GM23338 (cell line): Measurements from ENCODE around the gene GMEB2. TPM values are rescaled to one million over a fixed set of nuclear protein-coding genes. Genes with fewer than 3 reads are reported as not detected.

Source experiments
- ATAC-seq: fragments of 200-7000 bp; cut with Tn5 transposase; 3 replicates; pipeline ENCODE4 v1.9.1; 2020
- DNase-seq: peaks from one replicate; pipeline ENCODE4 v3.0.0-alpha.2; 2015; ENCODE audit warnings: low spot score
- H2AFZ ChIP-seq: fragments of 200-600 bp; sonication (generic); 2 replicates; pipeline ENCODE4 v1.8.0; 2016; ENCODE audit warnings: antibody characterized with exemption, mild to moderate bottlenecking, moderate library complexity
- H3F3A ChIP-seq: fragments of 200-600 bp; sonication (generic); replicated peaks from 2 replicates; pipeline ENCODE4 v1.8.0; 2017; ENCODE audit warnings: antibody characterized with exemption, mixed run types, low read depth
- H3K27ac ChIP-seq: fragments of 200-600 bp; sonication (generic); 2 replicates; pipeline ENCODE4 v1.6.1; 2016; ENCODE audit warnings: low read depth
- H3K27me3 ChIP-seq: fragments of 200-600 bp; sonication (generic); 2 replicates; pipeline ENCODE4 v1.8.0; 2016; ENCODE audit warnings: mild to moderate bottlenecking, mixed run types, moderate library complexity; ENCODE audit not compliant: insufficient read depth
- H3K36me3 ChIP-seq: fragments of 200-600 bp; sonication (generic); 2 replicates; pipeline ENCODE4 v1.8.0; 2016; ENCODE audit warnings: mild to moderate bottlenecking; ENCODE audit not compliant: insufficient read depth
- H3K4me1 ChIP-seq: fragments of 200-600 bp; sonication (generic); 2 replicates; pipeline ENCODE4 v1.8.0; 2016; ENCODE audit warnings: mild to moderate bottlenecking, moderate library complexity; ENCODE audit not compliant: insufficient read depth
- H3K4me2 ChIP-seq: fragments of 200-600 bp; sonication (generic); 2 replicates; pipeline ENCODE4 v1.7.1; 2017; ENCODE audit warnings: mixed run types
- H3K4me3 ChIP-seq: fragments of 200-600 bp; sonication (generic); 2 replicates; pipeline ENCODE4 v1.6.1; 2016; ENCODE audit warnings: mixed run types
- H3K79me2 ChIP-seq: fragments of 200-600 bp; sonication (generic); replicated peaks from 2 replicates; pipeline ENCODE4 v1.8.0; 2017; ENCODE audit warnings: mild to moderate bottlenecking; ENCODE audit not compliant: insufficient read depth
- H3K9me2 ChIP-seq: fragments of 200-600 bp; sonication (generic); 2 replicates; pipeline ENCODE4 v1.8.0; 2017; ENCODE audit not compliant: insufficient read depth
- H4K20me1 ChIP-seq: fragments of 200-600 bp; sonication (generic); replicated peaks from 2 replicates; pipeline ENCODE4 v1.8.0; 2017; ENCODE audit warnings: mild to moderate bottlenecking; ENCODE audit not compliant: insufficient read depth
- H3K27ac Mint-ChIP-seq: 2 replicates; pipeline ENCODE4 v1.8.0; 2020; ENCODE audit warnings: inconsistent platforms, mild to moderate bottlenecking, moderate library complexity, mixed read lengths
- H3K27me3 Mint-ChIP-seq: 3 replicates; pipeline ENCODE4 v1.8.0; 2022; ENCODE audit warnings: low read depth, mild to moderate bottlenecking, moderate library complexity, mixed read lengths, inconsistent platforms; ENCODE audit not compliant: insufficient read depth, poor library complexity
- H3K36me3 Mint-ChIP-seq: 3 replicates; pipeline ENCODE4 v1.8.0; 2021; ENCODE audit warnings: low read depth, mild to moderate bottlenecking, inconsistent platforms, moderate library complexity, mixed read lengths
- H3K4me1 Mint-ChIP-seq: 3 replicates; pipeline ENCODE4 v1.8.0; 2020; ENCODE audit warnings: mild to moderate bottlenecking, inconsistent platforms, mixed read lengths
- H3K4me3 Mint-ChIP-seq: 3 replicates; pipeline ENCODE4 v1.8.0; 2021; ENCODE audit warnings: moderate library complexity, mild to moderate bottlenecking, inconsistent platforms, mixed read lengths
- H3K9me3 Mint-ChIP-seq: 3 replicates; pipeline ENCODE4 v1.8.0; 2020; ENCODE audit warnings: moderate library complexity, mild to moderate bottlenecking, inconsistent platforms, mixed read lengths
- CREB1 ChIP-seq: fragments of 250-450 bp; sonication (Bioruptor Pico); IDR thresholded peaks from 2 replicates; pipeline ENCODE4 v1.5.0; 2020; ENCODE audit warnings: low read depth, mild to moderate bottlenecking, moderate library complexity
- ETS1 ChIP-seq: IDR thresholded peaks from 2 replicates; pipeline ENCODE4 v1.6.1; 2016; ENCODE audit warnings: antibody characterized with exemption
- EZH2 ChIP-seq: fragments of 200-600 bp; sonication (generic); IDR thresholded peaks from one replicate; pipeline ENCODE4 v1.8.0; 2017; ENCODE audit warnings: antibody characterized with exemption, mild to moderate bottlenecking, low read depth; ENCODE audit not compliant: unreplicated experiment
- EZH2phosphoT487 ChIP-seq: fragments of 200-600 bp; sonication (generic); IDR thresholded peaks from one replicate; pipeline ENCODE4 v1.8.1; 2018; ENCODE audit warnings: antibody characterized with exemption; ENCODE audit not compliant: unreplicated experiment
- JUNB ChIP-seq: IDR thresholded peaks from one replicate; pipeline ENCODE4 v1.6.1; 2016; ENCODE audit warnings: antibody characterized with exemption; ENCODE audit not compliant: unreplicated experiment
- NANOG ChIP-seq: IDR thresholded peaks from 2 replicates; pipeline ENCODE4 v1.6.1; 2016; ENCODE audit warnings: antibody characterized with exemption, borderline replicate concordance
- POLR2AphosphoS5 ChIP-seq: IDR thresholded peaks from 2 replicates; pipeline ENCODE4 v1.6.1; 2016; ENCODE audit warnings: antibody characterized with exemption, low read depth
- STAT1 ChIP-seq: IDR thresholded peaks from one replicate; pipeline ENCODE4 v1.6.1; 2016; ENCODE audit warnings: antibody characterized with exemption; ENCODE audit not compliant: unreplicated experiment
- ZNF114 ChIP-seq: fragments of 250-450 bp; sonication (Bioruptor Pico); IDR thresholded peaks from 2 replicates; pipeline ENCODE4 v1.5.0; 2020; ENCODE audit warnings: mild to moderate bottlenecking, moderate library complexity
- ZNF331 ChIP-seq: fragments of 250-450 bp; sonication (Bioruptor Pico); IDR thresholded peaks from 2 replicates; pipeline ENCODE4 v1.5.0; 2020; ENCODE audit warnings: low read depth, mild to moderate bottlenecking, moderate library complexity
- polyA plus RNA-seq: library from polyadenylated mRNA; unstranded; fragments of >200 nt; fragmentation: Nextera tagmentation; extraction: Ambion mirVana; gene quantifications from 2 replicates; pipeline ENCODE4 v1.2.1, GENCODE V29; 2016
- total RNA-seq: library from RNA; depleted of rRNA; stranded (reverse); fragments of >200 nt; shearing (Covaris generic); gene quantifications from 2 replicates; pipeline ENCODE4 v1.2.3, GENCODE V29; 2014
- TF ChIP-seq, protein P1 (sequence below): IDR thresholded peaks from one replicate; pipeline ENCODE4 v1.6.1; 2018; ENCODE audit warnings: antibody characterized with exemption; ENCODE audit not compliant: unreplicated experiment
- TF ChIP-seq, protein P2 (sequence below), 2 experiments: fragments of 200-600 bp in 1 of 2; sonication (generic) in 1 of 2; conservative IDR thresholded peaks; 2 replicates each; pipeline versions ENCODE4 v1.5.1 to v1.6.1; 2016 to 2017; ENCODE audit warnings: antibody characterized with exemption in 2 of 2, low read depth in 2 of 2, mild to moderate bottlenecking in 2 of 2, moderate library complexity in 1 of 2

The GMEB2 gene
- total and polyA plus RNA-seq, 2 experiments from 2014 or later, result 4.4 to 20.6 TPM

DNA sequence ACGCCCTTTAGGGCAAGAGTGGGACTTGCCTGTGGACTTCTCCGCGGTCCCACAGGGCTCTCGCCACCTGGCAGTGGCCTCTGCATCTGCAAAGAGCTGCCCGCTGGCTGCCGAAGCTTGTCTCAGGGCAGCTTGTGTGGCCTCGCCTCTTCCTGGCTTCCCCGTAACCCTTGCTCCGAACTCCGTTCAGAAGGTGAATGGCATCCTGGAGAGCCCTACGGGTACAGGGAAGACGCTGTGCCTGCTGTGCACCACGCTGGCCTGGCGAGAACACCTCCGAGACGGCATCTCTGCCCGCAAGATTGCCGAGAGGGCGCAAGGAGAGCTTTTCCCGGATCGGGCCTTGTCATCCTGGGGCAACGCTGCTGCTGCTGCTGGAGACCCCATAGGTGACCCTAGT is 34.2 kb upstream of the GMEB2 start:
- Histone ChIP-seq H3F3A (peaks cover 4% of the 10 kb centered on the region; the same call in 1 of the 2 replicates), H2AFZ (no peak overlapping the region), H3K4me2 (no peak overlapping the region), H3K9me2 (no peaks in the 10 kb centered on the region), H3K79me2 (peaks cover 8% of the 10 kb centered on the region), H3K4me1 (peaks cover 7% of the 10 kb centered on the region; the same call in 1 of the 2 replicates), H3K27ac (no peak overlapping the region), H3K4me3 (no peak overlapping the region), H3K27me3 (no peaks in the 10 kb centered on the region), H3K36me3 (no peaks in the 10 kb centered on the region), H4K20me1 (no peaks in the 10 kb centered on the region; the same call in 1 of the 2 replicates)
- no peak for DNase-seq
- Mint-ChIP-seq H3K27me3 (peaks cover 13% of the 10 kb centered on the region), H3K4me1 (peaks cover 24% of the 10 kb centered on the region), H3K27ac (no peak overlapping the region), H3K9me3 (no peaks in the 10 kb centered on the region), H3K4me3 (no peak overlapping the region), H3K36me3 (peaks cover 34% of the 10 kb centered on the region)
- no peak for TF ChIP-seq STAT1
- TF ChIP-seq, protein P1, sequence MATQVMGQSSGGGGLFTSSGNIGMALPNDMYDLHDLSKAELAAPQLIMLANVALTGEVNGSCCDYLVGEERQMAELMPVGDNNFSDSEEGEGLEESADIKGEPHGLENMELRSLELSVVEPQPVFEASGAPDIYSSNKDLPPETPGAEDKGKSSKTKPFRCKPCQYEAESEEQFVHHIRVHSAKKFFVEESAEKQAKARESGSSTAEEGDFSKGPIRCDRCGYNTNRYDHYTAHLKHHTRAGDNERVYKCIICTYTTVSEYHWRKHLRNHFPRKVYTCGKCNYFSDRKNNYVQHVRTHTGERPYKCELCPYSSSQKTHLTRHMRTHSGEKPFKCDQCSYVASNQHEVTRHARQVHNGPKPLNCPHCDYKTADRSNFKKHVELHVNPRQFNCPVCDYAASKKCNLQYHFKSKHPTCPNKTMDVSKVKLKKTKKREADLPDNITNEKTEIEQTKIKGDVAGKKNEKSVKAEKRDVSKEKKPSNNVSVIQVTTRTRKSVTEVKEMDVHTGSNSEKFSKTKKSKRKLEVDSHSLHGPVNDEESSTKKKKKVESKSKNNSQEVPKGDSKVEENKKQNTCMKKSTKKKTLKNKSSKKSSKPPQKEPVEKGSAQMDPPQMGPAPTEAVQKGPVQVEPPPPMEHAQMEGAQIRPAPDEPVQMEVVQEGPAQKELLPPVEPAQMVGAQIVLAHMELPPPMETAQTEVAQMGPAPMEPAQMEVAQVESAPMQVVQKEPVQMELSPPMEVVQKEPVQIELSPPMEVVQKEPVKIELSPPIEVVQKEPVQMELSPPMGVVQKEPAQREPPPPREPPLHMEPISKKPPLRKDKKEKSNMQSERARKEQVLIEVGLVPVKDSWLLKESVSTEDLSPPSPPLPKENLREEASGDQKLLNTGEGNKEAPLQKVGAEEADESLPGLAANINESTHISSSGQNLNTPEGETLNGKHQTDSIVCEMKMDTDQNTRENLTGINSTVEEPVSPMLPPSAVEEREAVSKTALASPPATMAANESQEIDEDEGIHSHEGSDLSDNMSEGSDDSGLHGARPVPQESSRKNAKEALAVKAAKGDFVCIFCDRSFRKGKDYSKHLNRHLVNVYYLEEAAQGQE, result no peak
- TF ChIP-seq ETS1, result no peak
- TF ChIP-seq, protein P2, sequence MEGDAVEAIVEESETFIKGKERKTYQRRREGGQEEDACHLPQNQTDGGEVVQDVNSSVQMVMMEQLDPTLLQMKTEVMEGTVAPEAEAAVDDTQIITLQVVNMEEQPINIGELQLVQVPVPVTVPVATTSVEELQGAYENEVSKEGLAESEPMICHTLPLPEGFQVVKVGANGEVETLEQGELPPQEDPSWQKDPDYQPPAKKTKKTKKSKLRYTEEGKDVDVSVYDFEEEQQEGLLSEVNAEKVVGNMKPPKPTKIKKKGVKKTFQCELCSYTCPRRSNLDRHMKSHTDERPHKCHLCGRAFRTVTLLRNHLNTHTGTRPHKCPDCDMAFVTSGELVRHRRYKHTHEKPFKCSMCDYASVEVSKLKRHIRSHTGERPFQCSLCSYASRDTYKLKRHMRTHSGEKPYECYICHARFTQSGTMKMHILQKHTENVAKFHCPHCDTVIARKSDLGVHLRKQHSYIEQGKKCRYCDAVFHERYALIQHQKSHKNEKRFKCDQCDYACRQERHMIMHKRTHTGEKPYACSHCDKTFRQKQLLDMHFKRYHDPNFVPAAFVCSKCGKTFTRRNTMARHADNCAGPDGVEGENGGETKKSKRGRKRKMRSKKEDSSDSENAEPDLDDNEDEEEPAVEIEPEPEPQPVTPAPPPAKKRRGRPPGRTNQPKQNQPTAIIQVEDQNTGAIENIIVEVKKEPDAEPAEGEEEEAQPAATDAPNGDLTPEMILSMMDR (conservative IDR thresholded peaks at IDR 0.05; ENCODE audit: low read depth in 2 of 2), result no peak
- TF ChIP-seq EZH2phosphoT487, result no peak
- no peak for TF ChIP-seq ZNF331 (CRISPR knock-in tag)
- no peak for TF ChIP-seq JUNB
- TF ChIP-seq ZNF114, result no peak
- TF ChIP-seq CREB1 (CRISPR knock-in tag), result no peak
- no peak for ATAC-seq

DNA sequence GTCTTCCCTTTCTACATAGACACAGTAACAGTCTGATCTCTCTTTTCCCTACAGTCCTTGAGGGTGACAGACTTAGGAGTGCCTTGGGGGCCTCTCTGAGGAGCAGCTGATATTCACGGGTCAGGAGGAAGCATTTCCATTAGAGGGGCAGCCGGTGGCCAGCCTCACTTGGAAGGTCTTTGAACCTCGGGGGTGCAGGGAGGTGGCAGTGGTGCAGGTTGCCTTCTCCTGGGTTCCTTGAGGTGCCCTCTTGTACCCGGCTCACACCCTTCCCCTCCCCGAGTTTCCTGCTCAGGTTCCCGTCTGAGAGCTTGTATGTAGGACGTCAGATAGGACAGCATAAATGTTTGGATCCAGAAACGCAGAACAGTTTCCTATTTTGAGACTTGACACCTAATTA is 33.7 kb upstream of the GMEB2 start:
- peaks cover 31% of the 10 kb centered on the region for H3K36me3 Mint-ChIP-seq
- Histone ChIP-seq H3K4me1 (peaks cover 7% of the 10 kb centered on the region; the same call in 1 of the 2 replicates), H3K4me3 (no peak overlapping the region), H2AFZ (no peak overlapping the region), H3K4me2 (no peak overlapping the region), H3K27ac (no peak overlapping the region), H3K79me2 (peaks cover 8% of the 10 kb centered on the region), H3K36me3 (no peaks in the 10 kb centered on the region), H3F3A (peaks cover 4% of the 10 kb centered on the region; the same call in 1 of the 2 replicates), H3K9me2 (no peaks in the 10 kb centered on the region), H3K27me3 (no peaks in the 10 kb centered on the region), H4K20me1 (no peaks in the 10 kb centered on the region; the same call in 1 of the 2 replicates)
- H3K9me3 Mint-ChIP-seq, result no peaks in the 10 kb centered on the region
- no peak overlapping the region for H3K4me3 Mint-ChIP-seq
- peaks cover 13% of the 10 kb centered on the region for H3K27me3 Mint-ChIP-seq
- DNase-seq (no peak), ATAC-seq (no peak)
- peaks cover 24% of the 10 kb centered on the region for H3K4me1 Mint-ChIP-seq
- no peak overlapping the region for H3K27ac Mint-ChIP-seq
- TF ChIP-seq JUNB (no peak), CREB1 (CRISPR knock-in tag) (no peak), EZH2 (no peak), POLR2AphosphoS5 (no peak), NANOG (no peak), ETS1 (no peak), ZNF331 (CRISPR knock-in tag) (no peak)
- TF ChIP-seq, protein P2 (conservative IDR thresholded peaks at IDR 0.05; ENCODE audit: low read depth in 2 of 2), result no peak
